Retina (tissue), 1 donor: ENCODE measurements around the gene VPS29.
"Not testable (repeated sequence)": the region's sequence is repeated elsewhere in the genome, so short reads cannot be mapped to it uniquely, and the experiment has no call there.

ENCODE experiments used
- DNase-seq: peaks from one replicate; pipeline ENCODE4 v3.0.0-alpha.2; 2016

Gene VPS29

GRCh38 chr12:110501752-110502738, at the start of gene VPS29, which contains the start of gene RAD9B:
TSS of gene VPS29 (minus strand) at chr12:110502111. CDS start at chr12:110502051, 60 bp downstream.
TSS of gene RAD9B (plus strand) at chr12:110502331. CDS start at chr12:110502338, 7 bp downstream.
- DNase-seq = peak; percentile 99

DNA sequence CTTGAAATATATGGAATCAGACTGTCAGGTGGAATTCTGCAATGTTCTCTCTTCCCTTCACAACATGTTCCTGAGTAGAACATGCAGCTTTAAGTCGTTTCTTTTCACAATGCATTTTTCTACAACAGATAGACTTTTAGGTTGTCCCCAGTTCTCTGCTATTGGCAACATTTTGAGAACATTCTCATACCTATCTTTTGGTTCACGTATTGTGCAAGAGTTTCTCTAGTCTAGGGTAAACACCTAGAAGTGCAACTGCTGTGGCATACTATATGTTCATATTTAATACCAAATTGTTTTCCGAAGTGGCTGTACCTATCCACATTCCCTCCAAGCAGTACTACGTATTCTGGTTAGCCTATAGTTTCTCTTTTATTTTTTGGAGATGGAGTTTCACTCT, 49.1 kb upstream of the VPS29 start:
- DNase-seq = no peak

- DNase-seq = no peak
Measured at GRCh38 chr12:110549716-110550115, 47.8 kb upstream of the VPS29 start.

- DNase-seq = no peak
Measured at GRCh38 chr12:110548678-110549077, 46.8 kb upstream of the VPS29 start.

DNA sequence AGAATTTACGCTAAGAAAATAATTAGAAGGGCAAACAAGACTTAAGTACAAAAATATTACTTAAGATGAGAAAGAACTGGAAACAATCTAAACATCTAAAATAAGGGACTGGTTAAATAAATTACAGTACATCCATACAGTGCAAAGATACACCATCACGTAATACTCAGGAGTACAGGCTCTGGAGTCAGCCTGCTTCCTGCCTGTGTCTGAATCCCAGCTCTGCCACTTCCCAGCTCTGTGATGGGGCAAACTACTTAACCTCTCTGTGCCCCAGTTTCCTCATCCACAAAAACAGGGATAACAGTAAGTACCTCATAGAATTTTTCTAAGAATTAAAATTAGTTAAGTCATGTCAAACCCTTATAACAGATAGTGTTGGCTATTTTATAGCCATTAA, 45.2 kb upstream of the VPS29 start:
- DNase-seq = no peak

GRCh38 chr12:110546339-110546738, 44.4 kb upstream of the VPS29 start:
- DNase-seq = no peak

- DNase-seq = no peak
Measured at GRCh38 chr12:110545812-110546211, 43.9 kb upstream of the VPS29 start.

DNA sequence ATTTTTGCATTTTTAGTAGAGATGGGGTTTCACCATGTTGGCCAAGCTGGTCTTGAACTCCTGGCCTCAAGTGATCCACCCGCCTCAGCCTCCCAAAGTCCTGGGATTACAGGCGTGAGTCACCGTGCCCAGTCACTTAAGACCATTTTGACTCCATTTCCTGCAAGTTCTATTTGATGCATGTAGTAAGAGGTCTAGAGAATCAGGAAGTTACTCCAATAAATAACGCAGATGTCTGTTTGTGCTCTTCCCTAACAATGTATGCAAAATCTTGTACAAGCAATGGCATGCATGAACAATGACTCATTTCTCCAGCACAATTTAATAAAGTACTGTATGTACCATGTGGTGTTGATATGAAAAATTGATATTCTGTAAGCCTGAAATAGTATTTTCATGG, 43.3 kb upstream of the VPS29 start:
- DNase-seq = not testable (repeated sequence)

- DNase-seq = no peak
Measured at GRCh38 chr12:110543965-110544364, 42.1 kb upstream of the VPS29 start.

DNA sequence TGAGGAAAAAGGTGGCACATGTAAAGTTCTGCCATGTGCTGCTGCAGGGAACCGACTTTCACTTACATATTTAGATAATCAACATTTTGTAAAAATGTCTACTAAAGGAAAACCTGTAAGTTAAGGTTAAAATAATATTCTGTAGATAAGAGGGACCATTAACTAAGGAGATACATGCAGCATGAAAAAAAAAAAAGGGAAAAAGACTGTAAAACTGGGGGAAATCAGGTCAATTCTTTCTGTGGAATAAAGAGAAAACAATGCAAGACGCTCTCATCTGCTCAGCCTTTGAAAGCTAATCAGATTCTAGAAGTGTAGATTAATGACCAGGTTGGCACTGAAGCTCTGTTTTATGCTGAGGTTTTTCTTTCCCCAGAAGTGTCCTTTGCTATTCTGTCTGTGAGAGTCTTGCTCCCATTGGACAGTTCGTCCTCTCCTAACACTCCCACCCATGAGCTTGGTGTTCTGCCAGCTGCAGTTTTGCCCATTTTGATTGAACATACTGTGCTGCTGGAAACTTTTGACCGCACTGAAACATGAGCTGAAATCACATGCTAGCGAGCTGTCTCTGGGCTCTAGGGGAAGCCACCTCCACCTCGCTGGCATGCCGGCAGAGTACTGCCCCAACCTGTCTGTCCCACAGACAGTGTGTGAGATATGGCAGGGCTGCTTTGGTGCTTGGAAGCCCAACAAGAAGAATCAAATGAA, 41.5 kb upstream of the VPS29 start:
- no peak for DNase-seq

DNA sequence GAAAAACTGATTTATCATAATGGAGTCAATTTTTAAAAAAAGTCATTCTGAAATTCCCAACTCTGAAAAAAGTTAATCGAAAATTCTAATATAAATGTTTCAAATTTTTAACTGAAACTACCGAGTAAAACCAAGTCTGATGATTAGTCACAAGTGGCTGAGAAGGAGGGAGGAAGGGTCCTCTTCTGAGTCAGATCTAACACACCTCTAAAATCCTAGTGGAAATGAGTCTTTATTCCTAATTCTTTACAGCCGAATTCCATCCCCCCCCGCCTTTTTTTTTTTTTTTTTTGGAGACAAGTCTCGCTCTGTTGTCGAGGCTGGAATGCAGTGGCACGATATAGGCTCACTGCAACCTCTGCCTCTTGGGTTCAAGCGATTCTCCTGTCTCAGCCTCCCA, 38.1 kb upstream of the VPS29 start:
- no peak for DNase-seq

DNA sequence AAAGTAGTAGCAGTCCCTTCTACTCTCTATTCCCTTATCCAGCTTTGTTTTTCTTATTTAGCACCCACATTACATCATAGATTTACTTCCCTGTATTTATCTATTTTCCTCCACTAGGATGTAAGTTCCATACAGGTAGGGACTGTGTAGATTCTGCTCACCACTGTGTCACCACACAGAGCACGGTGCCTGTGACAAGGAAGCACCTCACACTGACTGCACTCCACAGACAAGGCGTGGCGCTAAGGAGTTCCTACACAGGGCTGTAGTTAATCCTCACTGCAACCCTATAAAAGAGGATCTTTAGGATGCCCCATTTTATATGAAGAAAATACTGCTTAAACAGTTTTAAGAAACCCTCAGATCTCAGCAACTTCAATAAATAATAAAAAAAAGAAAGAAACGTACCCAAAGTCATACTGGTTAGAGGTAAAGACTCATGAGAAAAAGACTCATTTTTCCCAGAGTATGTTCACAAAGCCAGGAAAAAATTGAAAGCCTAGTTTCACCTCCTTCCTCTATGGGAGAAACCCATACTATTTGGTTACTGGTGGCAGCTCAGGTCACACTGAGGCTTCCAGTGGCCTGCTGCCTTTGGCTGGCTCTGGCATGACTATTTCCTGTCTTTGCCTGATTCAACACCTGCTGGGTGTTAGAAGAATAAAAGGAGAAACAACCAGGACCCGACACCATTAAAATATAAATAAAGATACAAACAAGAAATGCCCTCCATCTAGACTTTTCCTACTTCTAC, 37.1 kb upstream of the VPS29 start:
- DNase-seq = no peak

- DNase-seq = no peak
Measured at GRCh38 chr12:110537605-110538409, 35.9 kb upstream of the VPS29 start.

DNA sequence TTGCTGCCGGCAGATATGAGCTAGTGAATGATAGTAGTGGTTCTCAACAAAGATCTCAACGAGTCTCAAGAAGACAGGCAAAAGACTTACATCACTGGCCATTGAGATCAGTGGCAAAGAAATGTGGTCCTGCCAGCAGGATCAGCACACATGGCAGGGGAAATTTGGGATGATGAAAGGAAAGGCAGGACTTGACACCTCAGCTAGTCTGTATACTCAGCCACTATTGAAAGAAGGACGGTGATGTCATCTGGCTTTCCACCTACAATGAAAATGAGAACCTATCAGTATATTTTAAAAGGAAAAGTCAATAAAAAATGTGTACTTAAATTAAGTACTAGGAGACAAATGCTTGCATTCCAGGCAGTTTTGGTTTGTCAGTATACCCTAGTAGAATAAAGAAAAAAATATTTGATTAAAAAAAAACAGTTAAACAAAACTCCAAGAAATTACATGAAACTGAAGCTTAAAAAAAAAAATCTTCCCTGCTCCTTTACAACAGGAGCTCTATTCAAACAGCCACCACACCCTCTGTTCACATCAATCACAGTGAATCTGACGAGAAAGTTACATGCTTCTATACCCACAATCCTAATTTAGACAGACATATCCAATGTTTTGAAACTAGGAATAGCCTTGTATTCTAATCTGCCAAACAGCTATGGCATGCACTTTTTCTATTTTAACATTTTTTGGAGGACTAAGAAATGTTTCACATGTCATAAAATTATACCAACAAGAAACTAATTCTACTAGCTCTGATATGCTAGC, 35.1 kb upstream of the VPS29 start:
- DNase-seq = no peak

- no peak for DNase-seq
Measured at GRCh38 chr12:110534811-110535210, 32.9 kb upstream of the VPS29 start.

DNA sequence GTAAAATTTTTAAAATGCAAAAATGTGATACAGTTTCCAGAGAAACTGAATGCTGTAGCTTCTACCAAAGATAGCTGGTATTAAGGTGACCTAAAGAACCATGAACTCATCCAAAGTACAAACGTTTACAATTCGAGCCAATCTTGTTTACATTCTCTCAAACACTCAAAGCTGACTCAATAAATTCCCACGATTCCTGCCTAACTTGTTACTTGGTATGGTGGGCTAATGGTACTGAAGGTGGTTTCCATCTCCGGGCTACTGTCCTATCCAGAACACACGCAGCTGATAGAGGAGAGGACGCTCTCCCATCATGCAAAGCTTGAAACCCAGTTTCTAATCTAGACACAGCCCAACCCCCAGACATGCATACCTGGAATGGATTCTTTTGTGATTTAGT, 31.7 kb upstream of the VPS29 start:
- no peak for DNase-seq

- DNase-seq = no peak
Measured at GRCh38 chr12:110532644-110533043, 30.7 kb upstream of the VPS29 start.

GRCh38 chr12:110531741-110532333, 29.9 kb upstream of the VPS29 start:
- DNase-seq = no peak

DNA sequence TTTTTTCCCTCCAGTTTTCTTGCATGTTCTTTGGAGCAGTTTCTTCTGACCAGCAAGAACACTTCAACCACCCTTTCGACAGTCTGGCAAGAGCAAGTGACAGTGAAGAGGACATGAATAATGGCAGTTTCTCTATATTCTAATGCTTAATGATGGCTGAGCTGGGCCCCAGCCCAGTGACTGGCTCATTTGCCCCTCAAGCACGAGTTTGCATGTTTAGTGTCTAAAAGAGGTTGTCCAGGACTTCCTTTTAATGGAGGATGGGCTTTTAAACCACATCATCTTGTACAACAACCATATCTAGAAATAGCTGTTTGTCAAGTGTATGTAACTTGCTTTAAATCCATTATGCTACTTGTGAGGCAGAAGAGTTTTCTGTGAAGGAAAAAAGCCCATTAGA, 28.6 kb upstream of the VPS29 start:
- no peak for DNase-seq

DNA sequence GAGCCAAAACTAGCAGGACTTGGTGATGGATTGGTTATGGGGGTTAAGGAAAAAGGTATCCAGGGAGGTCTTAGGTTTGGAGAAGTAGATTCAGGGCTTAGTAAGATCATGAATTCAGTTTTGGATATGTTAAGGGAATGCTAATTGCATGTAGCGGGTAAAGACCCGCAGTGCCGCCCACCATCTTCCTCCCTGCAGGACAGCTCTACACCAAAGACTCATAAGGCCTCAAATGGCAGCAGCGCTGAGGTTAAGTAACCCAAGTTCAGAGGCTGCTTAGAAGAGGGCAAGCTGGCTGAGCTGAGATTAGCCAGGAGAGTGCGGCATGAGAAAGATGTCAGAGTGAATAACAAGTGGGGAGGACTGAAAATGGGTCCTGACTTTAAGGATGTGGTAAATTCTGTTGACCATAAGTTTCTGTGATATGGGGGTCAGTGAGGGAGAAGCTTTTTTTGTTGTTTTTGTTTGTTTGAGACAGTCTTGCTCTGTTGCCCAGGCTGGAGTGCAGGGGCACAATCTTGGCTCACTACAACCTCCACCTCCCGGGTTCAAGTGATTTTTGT, 26.4 kb upstream of the VPS29 start:
- no peak for DNase-seq
